HL-60 (cell line): ENCODE data around the gene PCSK7.

Experiments used
- POLR2AphosphoS5 ChIP-seq: IDR thresholded peaks from 2 replicates; pipeline ENCODE4 v1.6.1; 2012; ENCODE audit warnings: low read depth
- TF ChIP-seq, protein P1 (sequence below): IDR thresholded peaks from 2 replicates; pipeline ENCODE4 v1.6.1; 2012; ENCODE audit warnings: low read depth; ENCODE audit not compliant: insufficient replicate concordance
- TF ChIP-seq, protein P2 (sequence below): IDR thresholded peaks from one replicate; pipeline ENCODE4 v1.5.1; 2011; ENCODE audit warnings: low read length, control low read depth, inconsistent platforms; ENCODE audit not compliant: insufficient read depth

DNA sequence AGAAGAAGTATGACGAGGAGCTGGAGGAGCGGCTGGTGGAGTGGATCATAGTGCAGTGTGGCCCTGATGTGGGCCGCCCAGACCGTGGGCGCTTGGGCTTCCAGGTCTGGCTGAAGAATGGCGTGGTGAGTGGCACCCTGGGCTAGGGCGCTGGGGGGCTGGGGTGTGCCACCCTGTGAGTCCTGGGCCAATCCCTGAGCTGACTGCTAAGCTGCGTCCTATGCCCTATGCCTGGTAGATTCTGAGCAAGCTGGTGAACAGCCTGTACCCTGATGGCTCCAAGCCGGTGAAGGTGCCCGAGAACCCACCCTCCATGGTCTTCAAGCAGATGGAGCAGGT is 28.8 kb downstream of the PCSK7 start:
- TF ChIP-seq, protein P1, sequence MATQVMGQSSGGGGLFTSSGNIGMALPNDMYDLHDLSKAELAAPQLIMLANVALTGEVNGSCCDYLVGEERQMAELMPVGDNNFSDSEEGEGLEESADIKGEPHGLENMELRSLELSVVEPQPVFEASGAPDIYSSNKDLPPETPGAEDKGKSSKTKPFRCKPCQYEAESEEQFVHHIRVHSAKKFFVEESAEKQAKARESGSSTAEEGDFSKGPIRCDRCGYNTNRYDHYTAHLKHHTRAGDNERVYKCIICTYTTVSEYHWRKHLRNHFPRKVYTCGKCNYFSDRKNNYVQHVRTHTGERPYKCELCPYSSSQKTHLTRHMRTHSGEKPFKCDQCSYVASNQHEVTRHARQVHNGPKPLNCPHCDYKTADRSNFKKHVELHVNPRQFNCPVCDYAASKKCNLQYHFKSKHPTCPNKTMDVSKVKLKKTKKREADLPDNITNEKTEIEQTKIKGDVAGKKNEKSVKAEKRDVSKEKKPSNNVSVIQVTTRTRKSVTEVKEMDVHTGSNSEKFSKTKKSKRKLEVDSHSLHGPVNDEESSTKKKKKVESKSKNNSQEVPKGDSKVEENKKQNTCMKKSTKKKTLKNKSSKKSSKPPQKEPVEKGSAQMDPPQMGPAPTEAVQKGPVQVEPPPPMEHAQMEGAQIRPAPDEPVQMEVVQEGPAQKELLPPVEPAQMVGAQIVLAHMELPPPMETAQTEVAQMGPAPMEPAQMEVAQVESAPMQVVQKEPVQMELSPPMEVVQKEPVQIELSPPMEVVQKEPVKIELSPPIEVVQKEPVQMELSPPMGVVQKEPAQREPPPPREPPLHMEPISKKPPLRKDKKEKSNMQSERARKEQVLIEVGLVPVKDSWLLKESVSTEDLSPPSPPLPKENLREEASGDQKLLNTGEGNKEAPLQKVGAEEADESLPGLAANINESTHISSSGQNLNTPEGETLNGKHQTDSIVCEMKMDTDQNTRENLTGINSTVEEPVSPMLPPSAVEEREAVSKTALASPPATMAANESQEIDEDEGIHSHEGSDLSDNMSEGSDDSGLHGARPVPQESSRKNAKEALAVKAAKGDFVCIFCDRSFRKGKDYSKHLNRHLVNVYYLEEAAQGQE = no peak
- TF ChIP-seq, protein P2, sequence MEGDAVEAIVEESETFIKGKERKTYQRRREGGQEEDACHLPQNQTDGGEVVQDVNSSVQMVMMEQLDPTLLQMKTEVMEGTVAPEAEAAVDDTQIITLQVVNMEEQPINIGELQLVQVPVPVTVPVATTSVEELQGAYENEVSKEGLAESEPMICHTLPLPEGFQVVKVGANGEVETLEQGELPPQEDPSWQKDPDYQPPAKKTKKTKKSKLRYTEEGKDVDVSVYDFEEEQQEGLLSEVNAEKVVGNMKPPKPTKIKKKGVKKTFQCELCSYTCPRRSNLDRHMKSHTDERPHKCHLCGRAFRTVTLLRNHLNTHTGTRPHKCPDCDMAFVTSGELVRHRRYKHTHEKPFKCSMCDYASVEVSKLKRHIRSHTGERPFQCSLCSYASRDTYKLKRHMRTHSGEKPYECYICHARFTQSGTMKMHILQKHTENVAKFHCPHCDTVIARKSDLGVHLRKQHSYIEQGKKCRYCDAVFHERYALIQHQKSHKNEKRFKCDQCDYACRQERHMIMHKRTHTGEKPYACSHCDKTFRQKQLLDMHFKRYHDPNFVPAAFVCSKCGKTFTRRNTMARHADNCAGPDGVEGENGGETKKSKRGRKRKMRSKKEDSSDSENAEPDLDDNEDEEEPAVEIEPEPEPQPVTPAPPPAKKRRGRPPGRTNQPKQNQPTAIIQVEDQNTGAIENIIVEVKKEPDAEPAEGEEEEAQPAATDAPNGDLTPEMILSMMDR = no peak
- no peak for TF ChIP-seq POLR2AphosphoS5
